KMS-11 (cell line): Measurements from ENCODE around the gene CCDC127.

Source experiments
- H2AFZ ChIP-seq: fragments of 200-600 bp; sonication (generic); 2 replicates; pipeline ENCODE4 v1.6.1; 2016; ENCODE audit warnings: antibody characterized with exemption, mixed run types, low read depth
- H3K27ac ChIP-seq: fragments of 200-600 bp; sonication (generic); 2 replicates; pipeline ENCODE4 v1.6.1; 2016; ENCODE audit warnings: mild to moderate bottlenecking, mixed run types
- H3K27me3 ChIP-seq: fragments of 200-600 bp; sonication (generic); 2 replicates; pipeline ENCODE4 v1.6.1; 2017; ENCODE audit warnings: mild to moderate bottlenecking, low read depth, mixed run types, moderate library complexity; ENCODE audit not compliant: insufficient read depth
- H3K36me3 ChIP-seq: fragments of 200-600 bp; sonication (generic); 2 replicates; pipeline ENCODE4 v1.6.1; 2017; ENCODE audit warnings: mild to moderate bottlenecking, mixed run types; ENCODE audit not compliant: insufficient read depth
- H3K4me1 ChIP-seq: fragments of 200-600 bp; sonication (generic); 2 replicates; pipeline ENCODE4 v1.6.1; 2016; ENCODE audit warnings: mild to moderate bottlenecking, low read depth, mixed run types; ENCODE audit not compliant: poor library complexity, severe bottlenecking
- H3K4me2 ChIP-seq: fragments of 200-600 bp; sonication (generic); 2 replicates; pipeline ENCODE4 v1.7.0; 2016; ENCODE audit warnings: mild to moderate bottlenecking, mixed run types
- H3K4me3 ChIP-seq: fragments of 200-600 bp; sonication (generic); IDR thresholded peaks from 2 replicates; pipeline ENCODE4 v1.6.1; 2017; ENCODE audit warnings: low read depth, low read length, mixed read lengths; ENCODE audit not compliant: insufficient read depth
- H3K79me2 ChIP-seq: fragments of 200-600 bp; sonication (generic); 2 replicates; pipeline ENCODE4 v1.6.1; 2016; ENCODE audit warnings: low read depth, mixed run types; ENCODE audit not compliant: insufficient read depth
- H3K9ac ChIP-seq: fragments of 200-600 bp; sonication (generic); 2 replicates; pipeline ENCODE4 v1.6.1; 2016; ENCODE audit warnings: mild to moderate bottlenecking, mixed run types
- H4K20me1 ChIP-seq: fragments of 200-600 bp; sonication (generic); 2 replicates; pipeline ENCODE4 v1.6.1; 2016; ENCODE audit warnings: mild to moderate bottlenecking, mixed run types; ENCODE audit not compliant: insufficient read depth
- TF ChIP-seq, protein P1 (sequence below): fragments of 200-600 bp; sonication (generic); conservative IDR thresholded peaks from 2 replicates; pipeline ENCODE4 v1.6.1; 2017; ENCODE audit warnings: low read depth, mild to moderate bottlenecking, antibody characterized with exemption, low read length, moderate library complexity, mixed read lengths

Gene CCDC127

GRCh38 chr5:163338-163620 lies 54.7 kb downstream of the CCDC127 start:
- TF ChIP-seq, protein P1, sequence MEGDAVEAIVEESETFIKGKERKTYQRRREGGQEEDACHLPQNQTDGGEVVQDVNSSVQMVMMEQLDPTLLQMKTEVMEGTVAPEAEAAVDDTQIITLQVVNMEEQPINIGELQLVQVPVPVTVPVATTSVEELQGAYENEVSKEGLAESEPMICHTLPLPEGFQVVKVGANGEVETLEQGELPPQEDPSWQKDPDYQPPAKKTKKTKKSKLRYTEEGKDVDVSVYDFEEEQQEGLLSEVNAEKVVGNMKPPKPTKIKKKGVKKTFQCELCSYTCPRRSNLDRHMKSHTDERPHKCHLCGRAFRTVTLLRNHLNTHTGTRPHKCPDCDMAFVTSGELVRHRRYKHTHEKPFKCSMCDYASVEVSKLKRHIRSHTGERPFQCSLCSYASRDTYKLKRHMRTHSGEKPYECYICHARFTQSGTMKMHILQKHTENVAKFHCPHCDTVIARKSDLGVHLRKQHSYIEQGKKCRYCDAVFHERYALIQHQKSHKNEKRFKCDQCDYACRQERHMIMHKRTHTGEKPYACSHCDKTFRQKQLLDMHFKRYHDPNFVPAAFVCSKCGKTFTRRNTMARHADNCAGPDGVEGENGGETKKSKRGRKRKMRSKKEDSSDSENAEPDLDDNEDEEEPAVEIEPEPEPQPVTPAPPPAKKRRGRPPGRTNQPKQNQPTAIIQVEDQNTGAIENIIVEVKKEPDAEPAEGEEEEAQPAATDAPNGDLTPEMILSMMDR = no peak
- no peaks in the 10 kb centered on the region for H4K20me1 ChIP-seq
- H3K9ac ChIP-seq = no peak overlapping the region
- H3K4me3 ChIP-seq = no peak overlapping the region
- no peaks in the 10 kb centered on the region for H3K27me3 ChIP-seq
- H3K79me2 ChIP-seq = no peaks in the 10 kb centered on the region
- H2AFZ ChIP-seq = no peak overlapping the region
- H3K36me3 ChIP-seq = no peaks in the 10 kb centered on the region
- no peaks in the 10 kb centered on the region for H3K4me1 ChIP-seq
- H3K4me2 ChIP-seq = no peak overlapping the region
- H3K27ac ChIP-seq = no peak overlapping the region

GRCh38 chr5:162565-163337 lies 55.2 kb downstream of the CCDC127 start:
- H3K4me2 ChIP-seq = no peak overlapping the region
- H3K79me2 ChIP-seq = no peaks in the 10 kb centered on the region
- H3K9ac ChIP-seq = no peak overlapping the region
- H2AFZ ChIP-seq = no peak overlapping the region
- H3K36me3 ChIP-seq = no peaks in the 10 kb centered on the region
- no peak overlapping the region for H3K4me3 ChIP-seq
- H3K27me3 ChIP-seq = no peaks in the 10 kb centered on the region
- H4K20me1 ChIP-seq = no peaks in the 10 kb centered on the region
- H3K27ac ChIP-seq = no peak overlapping the region
- H3K4me1 ChIP-seq = no peaks in the 10 kb centered on the region
- TF ChIP-seq, protein P1 = no peak

DNA sequence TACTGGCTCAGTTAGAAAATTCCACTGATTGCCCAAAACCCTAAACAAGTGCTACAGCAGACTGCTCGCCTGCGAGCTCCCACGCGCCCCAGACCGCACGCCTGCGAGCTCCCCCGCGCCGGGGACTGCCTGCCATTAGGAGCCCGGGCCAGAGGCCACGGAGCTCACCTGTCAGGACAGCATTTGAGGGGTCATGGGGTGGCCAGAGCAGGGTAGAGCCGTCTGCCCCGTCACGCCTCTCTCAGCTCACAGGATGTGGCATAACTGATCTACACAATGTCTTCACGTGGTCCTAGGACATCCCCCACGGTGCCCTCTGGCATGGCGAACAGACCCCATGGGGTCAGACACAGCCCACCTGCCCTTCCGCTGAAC lies 55.8 kb downstream of the CCDC127 start:
- H3K27me3 ChIP-seq = no peaks in the 10 kb centered on the region
- TF ChIP-seq, protein P1 = no peak
- no peak overlapping the region for H3K4me3 ChIP-seq
- no peak overlapping the region for H3K4me2 ChIP-seq
- no peaks in the 10 kb centered on the region for H4K20me1 ChIP-seq
- H3K9ac ChIP-seq = no peak overlapping the region
- no peaks in the 10 kb centered on the region for H3K79me2 ChIP-seq
- H3K27ac ChIP-seq = no peak overlapping the region
- H2AFZ ChIP-seq = no peak overlapping the region
- no peaks in the 10 kb centered on the region for H3K4me1 ChIP-seq
- no peaks in the 10 kb centered on the region for H3K36me3 ChIP-seq

- Histone ChIP-seq H3K27me3 (no peaks in the 10 kb centered on the region), H3K4me3 (no peak overlapping the region), H3K79me2 (no peaks in the 10 kb centered on the region), H2AFZ (no peak overlapping the region), H4K20me1 (no peaks in the 10 kb centered on the region), H3K9ac (no peak overlapping the region), H3K36me3 (no peaks in the 10 kb centered on the region), H3K27ac (no peak overlapping the region), H3K4me1 (no peaks in the 10 kb centered on the region), H3K4me2 (no peak overlapping the region)
- TF ChIP-seq, protein P1 = no peak
Measured at GRCh38 chr5:161803-162110, 56.2 kb downstream of the CCDC127 start.
